22Rv1 (cell line): ENCODE results near the gene IP6K1.

Experiments used
- ZFX ChIP-seq: fragments of 450-650 bp; IDR thresholded peaks from 2 replicates; pipeline ENCODE4 v1.6.1; 2017; ENCODE audit warnings: antibody characterized with exemption, borderline replicate concordance
- TF ChIP-seq, protein P1 (sequence below): fragments of 450-650 bp; IDR thresholded peaks from 2 replicates; pipeline ENCODE4 v1.5.1; 2017; ENCODE audit warnings: mild to moderate bottlenecking

DNA sequence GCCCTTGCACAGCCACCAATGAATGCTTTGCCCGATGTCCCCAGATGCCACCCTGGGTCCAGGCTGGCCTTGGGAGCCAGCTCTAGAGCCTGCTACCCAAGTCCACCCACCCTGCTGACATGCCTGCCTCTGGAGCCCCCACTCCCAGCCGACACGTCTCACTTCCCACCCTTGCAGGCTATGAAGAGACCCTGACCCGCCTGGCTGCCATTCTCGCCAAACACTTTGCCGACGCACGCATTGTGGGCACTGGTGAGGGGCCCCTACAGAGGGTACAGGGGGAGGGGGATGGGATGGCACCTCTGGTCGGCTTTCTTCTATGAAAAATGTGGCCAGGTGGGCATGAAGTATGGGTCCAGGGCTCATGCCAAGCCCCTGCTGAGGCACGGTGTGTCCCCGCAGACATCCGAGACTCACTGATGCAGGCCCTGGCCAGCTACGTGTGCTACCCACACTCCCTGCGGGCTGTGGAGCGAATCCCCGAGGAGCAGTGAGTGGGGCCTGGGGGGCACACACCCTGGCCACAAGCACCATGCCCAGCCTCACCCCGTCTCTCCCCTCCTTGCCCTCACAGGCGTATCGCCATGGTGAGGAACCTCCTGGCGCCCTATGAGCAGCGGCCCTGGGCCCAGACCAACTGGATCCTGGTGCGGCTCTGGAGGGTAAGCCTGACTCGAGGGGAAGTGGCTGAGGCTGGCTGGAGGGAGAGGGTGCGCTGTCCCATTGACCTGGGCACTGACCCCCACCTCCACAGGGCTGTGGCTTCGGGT lies 72.8 kb downstream of the IP6K1 start:
- TF ChIP-seq, protein P1, sequence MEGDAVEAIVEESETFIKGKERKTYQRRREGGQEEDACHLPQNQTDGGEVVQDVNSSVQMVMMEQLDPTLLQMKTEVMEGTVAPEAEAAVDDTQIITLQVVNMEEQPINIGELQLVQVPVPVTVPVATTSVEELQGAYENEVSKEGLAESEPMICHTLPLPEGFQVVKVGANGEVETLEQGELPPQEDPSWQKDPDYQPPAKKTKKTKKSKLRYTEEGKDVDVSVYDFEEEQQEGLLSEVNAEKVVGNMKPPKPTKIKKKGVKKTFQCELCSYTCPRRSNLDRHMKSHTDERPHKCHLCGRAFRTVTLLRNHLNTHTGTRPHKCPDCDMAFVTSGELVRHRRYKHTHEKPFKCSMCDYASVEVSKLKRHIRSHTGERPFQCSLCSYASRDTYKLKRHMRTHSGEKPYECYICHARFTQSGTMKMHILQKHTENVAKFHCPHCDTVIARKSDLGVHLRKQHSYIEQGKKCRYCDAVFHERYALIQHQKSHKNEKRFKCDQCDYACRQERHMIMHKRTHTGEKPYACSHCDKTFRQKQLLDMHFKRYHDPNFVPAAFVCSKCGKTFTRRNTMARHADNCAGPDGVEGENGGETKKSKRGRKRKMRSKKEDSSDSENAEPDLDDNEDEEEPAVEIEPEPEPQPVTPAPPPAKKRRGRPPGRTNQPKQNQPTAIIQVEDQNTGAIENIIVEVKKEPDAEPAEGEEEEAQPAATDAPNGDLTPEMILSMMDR = no peak
- TF ChIP-seq ZFX = no peak
